Hepatocyte (in vitro differentiated cells): Measurements from ENCODE around the gene SCGB1D1. TPM values are rescaled to one million over a fixed set of nuclear protein-coding genes. Genes with fewer than 3 reads are reported as not detected.

Experiments
- DNase-seq: peaks from one replicate; pipeline ENCODE4 v3.0.0-alpha.2; 2016; ENCODE audit warnings: low spot score
- H2AFZ ChIP-seq: fragments of 200-600 bp; sonication (generic); 2 replicates; pipeline ENCODE4 v1.6.0; 2016; ENCODE audit warnings: antibody characterized with exemption, mild to moderate bottlenecking
- H3K27ac ChIP-seq: fragments of 200-600 bp; sonication (generic); 2 replicates; pipeline ENCODE4 v1.5.1; 2016; ENCODE audit warnings: mild to moderate bottlenecking
- H3K27me3 ChIP-seq: fragments of 200-600 bp; sonication (generic); 2 replicates; pipeline ENCODE4 v1.6.1; 2016
- H3K36me3 ChIP-seq: fragments of 200-600 bp; sonication (generic); replicated peaks from 2 replicates; pipeline ENCODE4 v1.5.1; 2016; ENCODE audit warnings: low read depth; ENCODE audit not compliant: insufficient read depth
- H3K4me1 ChIP-seq: fragments of 200-600 bp; sonication (generic); 2 replicates; pipeline ENCODE4 v1.5.1; 2016; ENCODE audit warnings: mild to moderate bottlenecking, moderate library complexity; ENCODE audit not compliant: insufficient read depth
- H3K4me2 ChIP-seq: fragments of 200-600 bp; sonication (generic); 2 replicates; pipeline ENCODE4 v1.6.0; 2016
- H3K4me3 ChIP-seq: fragments of 200-600 bp; sonication (generic); 2 replicates; pipeline ENCODE4 v1.5.1; 2016; ENCODE audit warnings: mild to moderate bottlenecking
- H3K79me2 ChIP-seq: fragments of 200-600 bp; sonication (generic); 2 replicates; pipeline ENCODE4 v1.6.0; 2017; ENCODE audit warnings: mild to moderate bottlenecking
- H3K9me2 ChIP-seq: fragments of 200-600 bp; sonication (generic); replicated peaks from 2 replicates; pipeline ENCODE4 v1.6.0; 2017; ENCODE audit warnings: mild to moderate bottlenecking; ENCODE audit not compliant: insufficient read depth
- H3K9me3 ChIP-seq: fragments of 200-600 bp; sonication (generic); 2 replicates; pipeline ENCODE4 v1.5.1; 2016; ENCODE audit warnings: low read depth, mild to moderate bottlenecking
- H4K20me1 ChIP-seq: fragments of 200-600 bp; sonication (generic); 2 replicates; pipeline ENCODE4 v1.6.0; 2016; ENCODE audit warnings: mild to moderate bottlenecking; ENCODE audit not compliant: insufficient read depth, poor library complexity, severe bottlenecking
- CTCF ChIP-seq: fragments of 200-600 bp; sonication (generic); IDR thresholded peaks from 2 replicates; pipeline ENCODE4 v1.5.1; 2016; ENCODE audit warnings: antibody characterized with exemption, mild to moderate bottlenecking; ENCODE audit not compliant: poor library complexity
- EZH2 ChIP-seq: fragments of 200-600 bp; sonication (generic); IDR thresholded peaks from 2 replicates; pipeline ENCODE4 v1.6.1; 2016; ENCODE audit warnings: antibody characterized with exemption, mild to moderate bottlenecking, borderline replicate concordance
- EZH2phosphoT487 ChIP-seq: fragments of 200-600 bp; sonication (generic); IDR thresholded peaks from one replicate; pipeline ENCODE4 v1.6.1; 2018; ENCODE audit warnings: antibody characterized with exemption, mild to moderate bottlenecking, low read depth, moderate library complexity; ENCODE audit not compliant: unreplicated experiment, severe bottlenecking
- WGBS: methylation state at CpG from one replicate; pipeline ENCODE4 v1.1.6; 2016; ENCODE audit warnings: low lambda C conversion rate; ENCODE audit errors: missing lambda C conversion rate; 5-methylcytosine and 5-hydroxymethylcytosine counted together
- polyA plus RNA-seq: library from polyadenylated mRNA; unstranded; fragments of >200 nt; fragmentation: Nextera tagmentation; extraction: Ambion mirVana; gene quantifications from 2 replicates; pipeline ENCODE4 v1.2.1, GENCODE V29; 2016
- total RNA-seq: library from RNA; depleted of rRNA; stranded (reverse); fragments of >200 nt; gene quantifications from 2 replicates; pipeline ENCODE4 v1.2.3, GENCODE V29; 2014

Gene SCGB1D1
- total and polyA plus RNA-seq, 2 experiments from 2014 or later, result not detected

GRCh38 chr11:62145261-62145871 lies 44.6 kb upstream of the SCGB1D1 start:
- no peak for DNase-seq
- Histone ChIP-seq H2AFZ (no peak overlapping the region), H3K27me3 (no peaks in the 10 kb centered on the region), H3K27ac (no peak overlapping the region), H3K4me2 (no peak overlapping the region), H3K79me2 (no peaks in the 10 kb centered on the region), H3K4me1 (no peaks in the 10 kb centered on the region), H3K9me2 (no peaks in the 10 kb centered on the region), H3K36me3 (no peaks in the 10 kb centered on the region), H3K9me3 (no peaks in the 10 kb centered on the region), H3K4me3 (no peak overlapping the region), H4K20me1 (no peaks in the 10 kb centered on the region)
- WGBS, result 100% methylated on average over 9 of the region's 11 CpGs
- no peak for TF ChIP-seq EZH2
- no peak for TF ChIP-seq CTCF
- no peak for TF ChIP-seq EZH2phosphoT487

- no peak for TF ChIP-seq CTCF
- Histone ChIP-seq H3K27me3 (no peaks in the 10 kb centered on the region), H2AFZ (no peak overlapping the region), H3K36me3 (no peaks in the 10 kb centered on the region), H3K9me3 (no peaks in the 10 kb centered on the region), H3K4me1 (no peaks in the 10 kb centered on the region), H3K4me2 (no peak overlapping the region), H4K20me1 (no peaks in the 10 kb centered on the region), H3K79me2 (no peaks in the 10 kb centered on the region), H3K9me2 (no peaks in the 10 kb centered on the region), H3K4me3 (no peak overlapping the region), H3K27ac (no peak overlapping the region)
- no peak for DNase-seq
- 95% methylated on average over 36 of the region's 36 CpGs for WGBS
These were observed 43.4 kb upstream of the SCGB1D1 start for GRCh38 chr11:62146476-62147200.

GRCh38 chr11:62147545-62147944 lies 42.5 kb upstream of the SCGB1D1 start:
- Histone ChIP-seq H3K36me3 (no peaks in the 10 kb centered on the region), H3K4me3 (no peak overlapping the region), H3K79me2 (no peaks in the 10 kb centered on the region), H3K4me2 (no peak overlapping the region), H2AFZ (no peak overlapping the region), H3K4me1 (no peaks in the 10 kb centered on the region), H3K9me2 (no peaks in the 10 kb centered on the region), H3K27me3 (no peaks in the 10 kb centered on the region), H3K9me3 (no peaks in the 10 kb centered on the region), H4K20me1 (no peaks in the 10 kb centered on the region), H3K27ac (no peak overlapping the region)
- WGBS, result 89% methylated on average over 12 of the region's 12 CpGs
- no peak for DNase-seq
- no peak for TF ChIP-seq EZH2phosphoT487
- no peak for TF ChIP-seq CTCF
- TF ChIP-seq EZH2, result no peak
